ENCODE measurements around the gene RAD52. TPM values are rescaled to one million over a fixed set of nuclear protein-coding genes. Genes with fewer than 3 reads are reported as not detected.

RAD52 gene
- total and polyA plus RNA-seq, 4 donors = 18.1 to 28.7 (median 23.1) TPM

- Histone ChIP-seq H3K27ac (ENCODE audit: low read depth, low read length) (no peak overlapping the region), H3K27me3 (ENCODE audit: control insufficient read depth, insufficient read depth, low read length) (no peaks in the 10 kb centered on the region), H3K36me3 (ENCODE audit: control insufficient read depth, insufficient read depth, low read length) (peaks cover 53% of the 10 kb centered on the region), H3K4me3 (ENCODE audit: low read depth, low read length) (no peak overlapping the region), H3K9me3 (ENCODE audit: control insufficient read depth, insufficient read depth, low read length) (no peaks in the 10 kb centered on the region), H3K4me1 (ENCODE audit: control insufficient read depth, insufficient read depth, low read length) (no peaks in the 10 kb centered on the region)
- DNase-seq (ENCODE audit: low read depth in 4 of 6, low spot score in 6 of 6) = no peak
- WGBS (ENCODE audit: insufficient coverage) = no CpG with 5 or more reads among the region's 4 CpGs
Observed at GRCh38 chr12:910416-910815, 39.1 kb downstream of the RAD52 start.

DNA sequence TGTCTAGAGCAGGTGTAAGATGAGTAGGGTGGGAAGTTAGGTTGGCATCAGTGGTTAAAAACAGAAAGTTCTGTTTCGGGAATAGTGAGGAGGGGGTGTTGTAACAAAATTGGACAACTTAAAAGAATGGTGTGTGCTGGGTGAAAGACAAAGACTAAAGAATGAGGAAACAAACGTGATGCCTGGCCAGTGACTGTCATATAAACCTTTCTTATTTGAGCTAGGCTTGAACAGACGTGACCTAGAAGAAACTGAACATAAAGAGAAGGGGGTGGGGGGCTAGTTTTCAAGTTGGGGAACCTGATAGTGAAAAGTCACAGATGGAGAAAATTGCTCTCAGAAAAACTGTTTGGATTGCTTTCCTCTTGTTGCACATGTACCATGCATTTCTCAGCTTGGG lies 39.6 kb downstream of the RAD52 start:
- no peaks in the 10 kb centered on the region for H3K4me1 ChIP-seq (ENCODE audit: control insufficient read depth, insufficient read depth, low read length)
- H3K27me3 ChIP-seq (ENCODE audit: control insufficient read depth, insufficient read depth, low read length) = no peaks in the 10 kb centered on the region
- peaks cover 53% of the 10 kb centered on the region for H3K36me3 ChIP-seq (ENCODE audit: control insufficient read depth, insufficient read depth, low read length)
- no peak overlapping the region for H3K27ac ChIP-seq (ENCODE audit: low read depth, low read length)
- 72% methylated on average over 2 of the region's 3 CpGs for WGBS (ENCODE audit: insufficient coverage)
- H3K9me3 ChIP-seq (ENCODE audit: control insufficient read depth, insufficient read depth, low read length) = no peaks in the 10 kb centered on the region
- H3K4me3 ChIP-seq (ENCODE audit: low read depth, low read length) = no peak overlapping the region
- DNase-seq (ENCODE audit: low read depth in 4 of 6, low spot score in 6 of 6) = no peak

GRCh38 chr12:907413-908185 lies 41.9 kb downstream of the RAD52 start:
- WGBS (ENCODE audit: insufficient coverage) = 76% methylated on average over 16 of the region's 16 CpGs
- H3K4me3 ChIP-seq (ENCODE audit: low read depth, low read length) = no peak overlapping the region

DNA sequence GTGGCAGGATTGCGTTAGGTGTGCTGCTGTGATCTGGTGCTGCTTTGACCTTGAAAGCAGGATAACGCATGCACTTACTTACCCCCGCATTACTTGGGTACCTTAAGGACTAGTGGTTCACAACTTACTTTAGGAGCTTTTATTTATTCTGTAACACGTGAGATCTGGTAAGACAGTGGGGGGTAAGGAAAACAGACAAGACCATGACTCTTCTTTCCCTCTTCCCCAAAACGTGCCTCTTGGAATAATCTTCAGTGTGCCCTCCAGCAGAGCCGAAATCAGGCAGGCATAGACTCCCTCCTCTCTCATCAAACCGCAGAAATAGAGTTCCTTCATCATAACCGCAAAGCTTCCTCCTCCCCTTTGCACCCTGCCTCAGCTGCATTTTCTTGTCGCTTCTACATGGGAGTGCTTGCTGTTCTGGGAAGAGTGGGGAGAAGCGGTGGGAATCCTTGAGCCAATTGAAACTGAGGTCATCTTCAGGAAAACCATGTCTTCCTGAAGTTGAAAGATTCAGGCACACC lies 43.4 kb downstream of the RAD52 start:
- 72% methylated on average over 2 of the region's 10 CpGs for WGBS (ENCODE audit: insufficient coverage)
- H3K27me3 ChIP-seq (ENCODE audit: control insufficient read depth, insufficient read depth, low read length) = no peaks in the 10 kb centered on the region
- H3K27ac ChIP-seq (ENCODE audit: low read depth, low read length) = no peak overlapping the region
- H3K9me3 ChIP-seq (ENCODE audit: control insufficient read depth, insufficient read depth, low read length) = no peaks in the 10 kb centered on the region
- H3K36me3 ChIP-seq (ENCODE audit: control insufficient read depth, insufficient read depth, low read length) = peaks cover 54% of the 10 kb centered on the region
- no peak overlapping the region for H3K4me3 ChIP-seq (ENCODE audit: low read depth, low read length)
- no peak for DNase-seq (ENCODE audit: low read depth in 4 of 6, low spot score in 6 of 6)
- no peaks in the 10 kb centered on the region for H3K4me1 ChIP-seq (ENCODE audit: control insufficient read depth, insufficient read depth, low read length)

More at GRCh38 chr12:907413-908185, 41.9 kb downstream of the RAD52 start:
- DNase-seq (ENCODE audit: low read depth in 4 of 6, low spot score in 6 of 6) = no peak
- no peaks in the 10 kb centered on the region for H3K9me3 ChIP-seq (ENCODE audit: control insufficient read depth, insufficient read depth, low read length)
- H3K27ac ChIP-seq (ENCODE audit: low read depth, low read length) = no peak overlapping the region
- H3K36me3 ChIP-seq (ENCODE audit: control insufficient read depth, insufficient read depth, low read length) = peaks cover 46% of the 10 kb centered on the region
- no peaks in the 10 kb centered on the region for H3K27me3 ChIP-seq (ENCODE audit: control insufficient read depth, insufficient read depth, low read length)
- no peaks in the 10 kb centered on the region for H3K4me1 ChIP-seq (ENCODE audit: control insufficient read depth, insufficient read depth, low read length)

- H3K4me1 ChIP-seq (ENCODE audit: control insufficient read depth, insufficient read depth, low read length) = no peaks in the 10 kb centered on the region
- DNase-seq (ENCODE audit: low read depth in 4 of 6, low spot score in 6 of 6) = no peak
- no peaks in the 10 kb centered on the region for H3K27me3 ChIP-seq (ENCODE audit: control insufficient read depth, insufficient read depth, low read length)
- H3K27ac ChIP-seq (ENCODE audit: low read depth, low read length) = no peak overlapping the region
- peaks cover 55% of the 10 kb centered on the region for H3K36me3 ChIP-seq (ENCODE audit: control insufficient read depth, insufficient read depth, low read length)
- 87% methylated on average over 7 of the region's 9 CpGs for WGBS (ENCODE audit: insufficient coverage)
- no peaks in the 10 kb centered on the region for H3K9me3 ChIP-seq (ENCODE audit: control insufficient read depth, insufficient read depth, low read length)
- no peak overlapping the region for H3K4me3 ChIP-seq (ENCODE audit: low read depth, low read length)
Observed at GRCh38 chr12:905261-906031, 44.0 kb downstream of the RAD52 start.

DNA sequence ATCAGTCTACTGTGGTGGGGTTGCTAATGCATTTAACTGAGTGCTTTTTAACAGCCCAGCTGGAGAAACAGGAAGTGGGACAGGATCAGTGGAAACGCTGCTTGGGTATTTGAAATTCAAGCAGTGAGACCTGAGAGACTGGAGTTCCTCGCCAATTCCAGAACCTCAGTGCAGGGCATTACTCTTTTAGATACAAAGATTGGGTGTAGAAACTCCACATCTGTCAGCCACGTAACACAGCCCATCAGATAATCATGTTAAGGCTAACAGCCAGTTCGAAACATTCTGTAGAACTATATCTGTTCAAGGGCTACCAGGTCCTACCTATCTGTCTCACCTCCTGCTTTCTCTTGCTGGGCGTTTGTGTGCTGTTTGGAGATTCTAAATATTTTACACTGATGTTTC lies 45.5 kb downstream of the RAD52 start:
- Histone ChIP-seq H3K27ac (ENCODE audit: low read depth, low read length) (no peak overlapping the region), H3K4me3 (ENCODE audit: low read depth, low read length) (no peak overlapping the region), H3K27me3 (ENCODE audit: control insufficient read depth, insufficient read depth, low read length) (no peaks in the 10 kb centered on the region), H3K36me3 (ENCODE audit: control insufficient read depth, insufficient read depth, low read length) (peaks cover 60% of the 10 kb centered on the region), H3K4me1 (ENCODE audit: control insufficient read depth, insufficient read depth, low read length) (no peaks in the 10 kb centered on the region), H3K9me3 (ENCODE audit: control insufficient read depth, insufficient read depth, low read length) (no peaks in the 10 kb centered on the region)
- no CpG with 5 or more reads among the region's 5 CpGs for WGBS (ENCODE audit: insufficient coverage)
- DNase-seq (ENCODE audit: low read depth in 4 of 6, low spot score in 6 of 6) = no peak

DNA sequence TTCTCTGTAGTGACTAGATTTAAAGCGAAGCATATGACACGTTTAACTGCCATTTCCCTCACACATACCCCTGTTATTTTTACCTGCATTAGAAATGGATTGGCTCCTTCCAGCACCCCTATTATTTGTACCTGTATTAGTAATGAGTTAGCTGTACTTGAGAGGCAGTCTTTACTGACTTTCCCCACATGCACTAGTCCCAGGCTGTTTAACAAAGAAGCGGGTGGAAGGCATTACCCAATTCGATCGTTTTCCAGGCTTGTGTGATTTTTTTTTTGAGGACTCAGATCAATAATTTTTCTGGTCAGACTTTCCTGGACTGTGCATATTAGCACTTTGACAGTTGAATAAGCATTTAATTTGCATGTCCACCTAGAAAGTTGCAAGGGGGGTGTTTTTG lies 46.4 kb downstream of the RAD52 start:
- Histone ChIP-seq H3K27me3 (ENCODE audit: control insufficient read depth, insufficient read depth, low read length) (no peaks in the 10 kb centered on the region), H3K27ac (ENCODE audit: low read depth, low read length) (no peak overlapping the region), H3K9me3 (ENCODE audit: control insufficient read depth, insufficient read depth, low read length) (no peaks in the 10 kb centered on the region), H3K4me1 (ENCODE audit: control insufficient read depth, insufficient read depth, low read length) (no peaks in the 10 kb centered on the region), H3K4me3 (ENCODE audit: low read depth, low read length) (no peak overlapping the region), H3K36me3 (ENCODE audit: control insufficient read depth, insufficient read depth, low read length) (peaks cover 56% of the 10 kb centered on the region)
- no CpG with 5 or more reads among the region's 5 CpGs for WGBS (ENCODE audit: insufficient coverage)
- no peak for DNase-seq (ENCODE audit: low read depth in 4 of 6, low spot score in 6 of 6)

DNA sequence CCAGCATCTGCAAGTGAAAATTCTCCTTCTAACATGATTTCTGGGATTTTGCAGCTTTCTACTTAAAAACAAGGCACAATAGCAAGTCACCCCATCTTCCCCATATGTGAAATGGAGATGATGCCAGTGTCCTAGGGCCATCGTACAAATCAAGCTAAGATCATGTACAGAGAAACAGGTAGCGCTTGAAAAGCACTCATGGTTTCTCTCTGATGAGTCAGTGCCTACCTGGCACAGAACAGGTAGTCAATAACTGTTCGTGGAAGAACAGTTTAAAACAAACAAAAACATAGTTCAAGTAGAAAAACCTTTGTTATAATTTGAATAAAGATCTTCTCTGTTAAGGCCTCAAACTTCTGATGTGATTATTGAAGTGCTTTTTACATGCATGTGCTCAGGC lies 46.9 kb downstream of the RAD52 start:
- no peak for DNase-seq (ENCODE audit: low read depth in 4 of 6, low spot score in 6 of 6)
- Histone ChIP-seq H3K4me1 (ENCODE audit: control insufficient read depth, insufficient read depth, low read length) (no peaks in the 10 kb centered on the region), H3K36me3 (ENCODE audit: control insufficient read depth, insufficient read depth, low read length) (peaks cover 52% of the 10 kb centered on the region), H3K27me3 (ENCODE audit: control insufficient read depth, insufficient read depth, low read length) (no peaks in the 10 kb centered on the region), H3K27ac (ENCODE audit: low read depth, low read length) (no peak overlapping the region), H3K4me3 (ENCODE audit: low read depth, low read length) (no peak overlapping the region), H3K9me3 (ENCODE audit: control insufficient read depth, insufficient read depth, low read length) (no peaks in the 10 kb centered on the region)
- 55% methylated on average over 2 of the region's 3 CpGs for WGBS (ENCODE audit: insufficient coverage)

- no peak overlapping the region for H3K27ac ChIP-seq (ENCODE audit: low read depth, low read length)
- no peak overlapping the region for H3K4me3 ChIP-seq (ENCODE audit: low read depth, low read length)
- no peaks in the 10 kb centered on the region for H3K4me1 ChIP-seq (ENCODE audit: control insufficient read depth, insufficient read depth, low read length)
- no peak for DNase-seq (ENCODE audit: low read depth in 4 of 6, low spot score in 6 of 6)
- H3K36me3 ChIP-seq (ENCODE audit: control insufficient read depth, insufficient read depth, low read length) = peaks cover 45% of the 10 kb centered on the region
- 16% methylated on average over 4 of the region's 4 CpGs for WGBS (ENCODE audit: insufficient coverage)
- H3K9me3 ChIP-seq (ENCODE audit: control insufficient read depth, insufficient read depth, low read length) = no peaks in the 10 kb centered on the region
- H3K27me3 ChIP-seq (ENCODE audit: control insufficient read depth, insufficient read depth, low read length) = no peaks in the 10 kb centered on the region
Observed at GRCh38 chr12:897386-897785, 52.1 kb downstream of the RAD52 start.

Data from spinal cord (tissue), 10 donors.